H1 (cell line): ENCODE results near the gene PRKG2. TPM values are rescaled to one million over a fixed set of nuclear protein-coding genes. Genes with fewer than 3 reads are reported as not detected.

Experiments
- CTCF ChIA-PET: fragments of 300-600 bp; sonication (Branson Sonifier 250); formaldehyde crosslinking; loops from one replicate; lab custom pipeline; 2021; ENCODE audit not compliant: partially characterized antibody; lab: Charles Lee
- POLR2A ChIA-PET: fragments of 300-600 bp; sonication (Branson Sonifier 250); formaldehyde crosslinking; loops from one replicate; lab custom pipeline; 2021; ENCODE audit warnings: inconsistent platforms; ENCODE audit not compliant: partially characterized antibody; lab: Charles Lee
- DNase-seq, 2 experiments: peaks; one replicate each; pipeline versions ENCODE4 v3.0.0 to v3.0.0-alpha.2; 2010 to 2022; ENCODE audit warnings: low spot score in 2 of 2, low read depth in 1 of 2, mixed read lengths in 1 of 2
- FAIRE-seq: peaks from 2 replicates; lab custom pipeline; 2011; peaks lifted over from hg19 to GRCh38; lab: Jason Lieb, UNC
- H2AFZ ChIP-seq: 2 replicates; pipeline ENCODE4 v1.8.1; 2012; ENCODE audit warnings: low read length, inconsistent platforms
- H2AK5ac ChIP-seq: 2 replicates; pipeline ENCODE4 v1.6.1; 2013; ENCODE audit warnings: low read depth, low read length
- H2BK120ac ChIP-seq: replicated peaks from 2 replicates; pipeline ENCODE3; 2013; ENCODE audit warnings: low read depth, low read length, inconsistent platforms
- H2BK12ac ChIP-seq: 2 replicates; pipeline ENCODE4 v1.6.1; 2013; ENCODE audit warnings: low read depth, low read length
- H2BK15ac ChIP-seq: 2 replicates; pipeline ENCODE4 v1.6.1; 2013; ENCODE audit warnings: low read length
- H2BK20ac ChIP-seq: 2 replicates; pipeline ENCODE4 v1.6.1; 2013; ENCODE audit warnings: low read length
- H2BK5ac ChIP-seq: 2 replicates; pipeline ENCODE4 v1.6.1; 2013; ENCODE audit warnings: low read depth, low read length
- H3K14ac ChIP-seq: 2 replicates; pipeline ENCODE4 v1.6.1; 2013; ENCODE audit warnings: inconsistent platforms; ENCODE audit not compliant: insufficient read length
- H3K18ac ChIP-seq: 2 replicates; pipeline ENCODE4 v1.6.1; 2013; ENCODE audit warnings: low read length; ENCODE audit errors: extremely low read depth
- H3K23ac ChIP-seq: 2 replicates; pipeline ENCODE4 v1.6.1; 2013; ENCODE audit warnings: inconsistent platforms; ENCODE audit not compliant: insufficient read length
- H3K23me2 ChIP-seq: 2 replicates; pipeline ENCODE4 v1.6.1; 2013; ENCODE audit warnings: low read depth, low read length
- H3K27ac ChIP-seq: 2 replicates; pipeline ENCODE4 v1.6.1; 2011; ENCODE audit warnings: low read depth, low read length, inconsistent platforms
- H3K27me3 ChIP-seq, 4 experiments: replicated peaks in 1 of 4; 1 replicate in 1 of 4; 2 replicates in 3 of 4; pipeline versions ENCODE4 v1.6.1 to v1.8.1; 2011 to 2013; ENCODE audit warnings: low read length in 3 of 4, mild to moderate bottlenecking in 3 of 4, inconsistent platforms in 2 of 4, mixed read lengths in 2 of 4, moderate library complexity in 1 of 4; ENCODE audit not compliant: control insufficient read depth in 3 of 4, insufficient read depth in 3 of 4; ENCODE audit errors: extremely low read depth in 1 of 4
- H3K36me3 ChIP-seq, 4 experiments: 2 replicates each; pipeline versions ENCODE4 v1.6.1 to v1.8.1; 2011 to 2013; ENCODE audit warnings: mild to moderate bottlenecking in 4 of 4, low read length in 3 of 4, moderate library complexity in 2 of 4, control low read depth in 1 of 4, inconsistent platforms in 1 of 4; ENCODE audit not compliant: insufficient read depth in 4 of 4, control insufficient read depth in 2 of 4
- H3K4ac ChIP-seq: replicated peaks from 2 replicates; pipeline ENCODE3; 2013; ENCODE audit warnings: low read length, low read depth, mixed read lengths, inconsistent platforms; ENCODE audit not compliant: insufficient read length
- H3K4me1 ChIP-seq, 4 experiments: replicated peaks in 1 of 4; 1 replicate in 1 of 4; 2 replicates in 3 of 4; pipeline versions ENCODE4 v1.6.1 to v1.8.1; 2011 to 2013; ENCODE audit warnings: low read length in 3 of 4, inconsistent platforms in 2 of 4, mixed read lengths in 1 of 4; ENCODE audit not compliant: insufficient read depth in 4 of 4, control insufficient read depth in 3 of 4
- H3K4me2 ChIP-seq, 2 experiments: 2 replicates each; pipeline versions ENCODE4 v1.6.1 to v1.8.1; 2011 to 2013; ENCODE audit warnings: low read depth in 2 of 2, low read length in 2 of 2, control low read depth in 1 of 2, inconsistent platforms in 1 of 2, mild to moderate bottlenecking in 1 of 2; ENCODE audit not compliant: insufficient read depth in 1 of 2
- H3K4me3 ChIP-seq, 4 experiments: fragments of 200-600, 300-600 bp in 1 of 4; sonication (generic), shearing (Covaris generic), sonication (Bioruptor Twin) in 1 of 4; 2 replicates each; pipeline versions ENCODE4 v1.5.1 to v1.8.1; 2011 to 2016; ENCODE audit warnings: low read length in 4 of 4, low read depth in 3 of 4, control low read depth in 2 of 4, inconsistent platforms in 2 of 4, mild to moderate bottlenecking in 2 of 4, mixed read lengths in 1 of 4, moderate library complexity in 1 of 4; ENCODE audit not compliant: insufficient read depth in 2 of 4; ENCODE audit errors: extremely low read depth in 1 of 4
- H3K56ac ChIP-seq: replicated peaks from 2 replicates; pipeline ENCODE3; 2013; ENCODE audit warnings: low read depth, mild to moderate bottlenecking, mixed read lengths, low read length, inconsistent platforms; ENCODE audit not compliant: insufficient read length
- H3K79me1 ChIP-seq: 2 replicates; pipeline ENCODE4 v1.6.1; 2013; ENCODE audit warnings: low read depth, low read length, control low read depth
- H3K79me2 ChIP-seq, 2 experiments: 2 replicates each; pipeline versions ENCODE4 v1.6.1 to v1.8.1; 2012 to 2013; ENCODE audit warnings: low read length in 2 of 2, mild to moderate bottlenecking in 2 of 2, inconsistent platforms in 1 of 2; ENCODE audit not compliant: insufficient read depth in 2 of 2, control insufficient read depth in 1 of 2
- H3K9ac ChIP-seq, 4 experiments: replicated peaks in 1 of 4; 1 replicate in 1 of 4; 2 replicates in 3 of 4; pipeline versions ENCODE4 v1.6.1 to v1.8.1; 2011 to 2013; ENCODE audit warnings: low read depth in 3 of 4, low read length in 3 of 4, control low read depth in 2 of 4, mild to moderate bottlenecking in 2 of 4, moderate library complexity in 2 of 4, inconsistent platforms in 1 of 4; ENCODE audit errors: extremely low read depth in 1 of 4
- H3K9me3 ChIP-seq, 2 experiments: 2 replicates each; pipeline versions ENCODE4 v1.6.1 to v1.8.1; 2012 to 2013; ENCODE audit warnings: mild to moderate bottlenecking in 2 of 2, moderate library complexity in 2 of 2, control low read depth in 1 of 2, inconsistent platforms in 1 of 2, low read depth in 1 of 2, low read length in 1 of 2, mixed read lengths in 1 of 2; ENCODE audit not compliant: insufficient read depth in 2 of 2
- H4K20me1 ChIP-seq, 2 experiments: replicated peaks in 1 of 2; 2 replicates each; pipeline versions ENCODE3 to v1.8.1; 2011 to 2013; ENCODE audit warnings: inconsistent platforms in 2 of 2, low read length in 2 of 2, mild to moderate bottlenecking in 1 of 2; ENCODE audit not compliant: insufficient read depth in 2 of 2, control insufficient read depth in 1 of 2
- H4K5ac ChIP-seq: 2 replicates; pipeline ENCODE4 v1.6.1; 2013; ENCODE audit warnings: low read length, low read depth, mixed read lengths, inconsistent platforms; ENCODE audit not compliant: insufficient read length
- H4K8ac ChIP-seq: 2 replicates; pipeline ENCODE4 v1.8.0; 2013; ENCODE audit warnings: mild to moderate bottlenecking, moderate library complexity, low read length, inconsistent platforms; ENCODE audit not compliant: insufficient read depth; ENCODE audit errors: extremely low read depth
- H4K91ac ChIP-seq: replicated peaks from 2 replicates; pipeline ENCODE3; 2013; ENCODE audit warnings: low read length, mixed read lengths, inconsistent platforms; ENCODE audit not compliant: insufficient read length
- BRCA1 ChIP-seq: IDR thresholded peaks from 2 replicates; pipeline ENCODE4 v1.6.1; 2012; ENCODE audit warnings: low read depth, low read length, improper control_type of control experiment
- CBX5 ChIP-seq: fragments of 300-800, 300-1000 bp; sonication (generic); IDR thresholded peaks from 2 replicates; pipeline ENCODE4 v1.7.1; 2016; ENCODE audit warnings: antibody characterized with exemption, low read length, low read depth
- CEBPB ChIP-seq: IDR thresholded peaks from 2 replicates; pipeline ENCODE4 v1.6.1; 2012; ENCODE audit warnings: low read depth, low read length
- CTBP2 ChIP-seq: IDR thresholded peaks from 2 replicates; pipeline ENCODE4 v1.7.0; 2011; ENCODE audit warnings: borderline replicate concordance, mild to moderate bottlenecking, moderate library complexity, mixed read lengths, low read length; ENCODE audit not compliant: insufficient read depth, insufficient read length
- E2F6 ChIP-seq: IDR thresholded peaks from 2 replicates; pipeline ENCODE4 v1.6.1; 2012; ENCODE audit warnings: inconsistent platforms
- EZH2 ChIP-seq: fragments of 200-600 bp; sonication (generic); IDR thresholded peaks from 2 replicates; pipeline ENCODE4 v1.7.1; 2012; ENCODE audit warnings: low read depth, mild to moderate bottlenecking, moderate library complexity, low read length, inconsistent platforms; ENCODE audit not compliant: severe bottlenecking
- HDAC6 ChIP-seq: IDR thresholded peaks from one replicate; pipeline ENCODE4 v1.7.1; 2012; ENCODE audit warnings: low read depth, mild to moderate bottlenecking, inconsistent platforms, low read length, moderate library complexity
- KDM5A ChIP-seq: fragments of 200-600 bp; IDR thresholded peaks from 2 replicates; pipeline ENCODE4 v1.7.1; 2012; ENCODE audit warnings: mild to moderate bottlenecking, low read length, inconsistent platforms, mixed read lengths
- POLR2AphosphoS5 ChIP-seq: IDR thresholded peaks from 2 replicates; pipeline ENCODE4 v1.6.1; 2011; ENCODE audit warnings: low read depth, low read length
- RAD21 ChIP-seq, 2 experiments: IDR thresholded peaks in 1 of 2; conservative IDR thresholded peaks in 1 of 2; 2 replicates each; pipeline ENCODE4 v1.6.1; 2011; ENCODE audit warnings: low read depth in 2 of 2, low read length in 2 of 2, improper control_type of control experiment in 1 of 2, inconsistent platforms in 1 of 2, mild to moderate bottlenecking in 1 of 2, moderate library complexity in 1 of 2
- TAF1 ChIP-seq: IDR thresholded peaks from 2 replicates; pipeline ENCODE4 v1.6.1; 2011; ENCODE audit warnings: mild to moderate bottlenecking, low read depth, low read length
- USF2 ChIP-seq: IDR thresholded peaks from 2 replicates; pipeline ENCODE4 v1.6.1; 2011; ENCODE audit warnings: low read length, improper control_type of control experiment
- WGBS, 2 experiments: shearing (Covaris generic) in 1 of 2; methylation state at CpG; one replicate each; pipeline versions ENCODE4 v1.1.6 to v1.1.7; 2013 to 2015; ENCODE audit warnings: low lambda C conversion rate in 2 of 2, mixed read lengths in 2 of 2, inconsistent platforms in 1 of 2, low coverage in 1 of 2, missing lambda C conversion rate in 1 of 2; ENCODE audit not compliant: insufficient replicate concordance in 2 of 2, insufficient coverage in 1 of 2, insufficient read length in 1 of 2; ENCODE audit errors: extremely low coverage in 1 of 2, missing lambda C conversion rate in 1 of 2; 5-methylcytosine and 5-hydroxymethylcytosine counted together
- polyA plus RNA-seq, 7 experiments: library from polyadenylated mRNA; depleted of rRNA in 3 of 7; stranded (reverse) in 5 of 7; unstranded in 2 of 7; fragments of >200 nt in 5 of 7; fragments of 200-250 nt in 2 of 7; gene quantifications; 1 replicate in 5 of 7; 2 replicates in 1 of 7; 4 replicates in 1 of 7; pipeline versions ENCODE4 v1.2.1 to v1.2.3, GENCODE V29; 2011 to 2013; ENCODE audit warnings: missing spikeins in 2 of 7, mixed read lengths in 2 of 7
- total RNA-seq: library from RNA; stranded (reverse); fragmentation: NEBNext Ultra II Directional; extraction: Animal tissue kit (Norgen Biotek cat#: 25700); gene quantifications from 2 replicates; pipeline ENCODE4 v1.2.1, GENCODE V29; 2021

PRKG2 gene
- total and polyA plus RNA-seq, 2 of the 8 experiments (the other 6 are each of a cell fraction or from before 2014, with no cell fraction given), result 0.45 to 1.2 TPM

- no peaks in the 10 kb centered on the region for H3K27me3 ChIP-seq
- H2BK120ac ChIP-seq, result no peak overlapping the region
- H3K36me3 ChIP-seq, result no peaks in the 10 kb centered on the region
- no peak overlapping the region for H4K5ac ChIP-seq
- H3K27ac ChIP-seq, result no peak overlapping the region
- no peak overlapping the region for H4K8ac ChIP-seq
- no peak overlapping the region for H3K4me2 ChIP-seq
- H3K18ac ChIP-seq, result no peak overlapping the region
- no peak overlapping the region for H4K91ac ChIP-seq
- no peak overlapping the region for H3K56ac ChIP-seq
- WGBS, 2 experiments, result 96% methylated on average over 3 of the region's 3 CpGs; no CpG with 5 or more reads in 1 of the 2 experiments
- no peak overlapping the region for H3K23ac ChIP-seq
- H2BK20ac ChIP-seq, result no peak overlapping the region
- no peaks in the 10 kb centered on the region for H3K23me2 ChIP-seq
- no peak overlapping the region for H2BK15ac ChIP-seq
- no peak overlapping the region for H2AK5ac ChIP-seq
- H4K20me1 ChIP-seq, result no peaks in the 10 kb centered on the region
- no peaks in the 10 kb centered on the region for H3K79me2 ChIP-seq
- no peak overlapping the region for H2AFZ ChIP-seq
- H3K79me1 ChIP-seq, result no peaks in the 10 kb centered on the region
- H3K4me3 ChIP-seq, result no peak overlapping the region
- DNase-seq (no peak), FAIRE-seq (no peak)
- POLR2A ChIA-PET, result no interaction called here
- H3K4ac ChIP-seq, result no peak overlapping the region
- H3K9ac ChIP-seq, result no peak overlapping the region
- CTCF ChIA-PET, result interaction anchor here (0.9 to 8.1 kb wide), 6 partner anchors 9 to 715 kb away, joined by 3 to 58 read pairs (median 10); partner anchors contain the start of genes BMP3 and CFAP299
- H3K4me1 ChIP-seq, result no peaks in the 10 kb centered on the region
- H2BK5ac ChIP-seq, result no peak overlapping the region
- no peaks in the 10 kb centered on the region for H3K9me3 ChIP-seq
- no peak overlapping the region for H2BK12ac ChIP-seq
- no peak overlapping the region for H3K14ac ChIP-seq
- TF ChIP-seq E2F6 (no peak), CTBP2 (no peak), CEBPB (no peak), KDM5A (no peak), POLR2AphosphoS5 (no peak), HDAC6 (no peak), CBX5 (no peak), TAF1 (no peak), EZH2 (no peak), USF2 (no peak), BRCA1 (no peak), RAD21 (IDR thresholded peaks at IDR 0.05 in 1 of 2, conservative IDR thresholded peaks at IDR 0.05 in 1 of 2; ENCODE audit: low read depth in 2 of 2, low read length in 2 of 2) (no peak)
Observed at GRCh38 chr4:81049907-81050306, 165.1 kb downstream of the PRKG2 start.
